Peyer's patch (tissue), 4 donors: ENCODE results near the gene CHRNB4.

Source experiments
- CTCF ChIP-seq, 6 experiments: fragments of 450-650 bp in 4 of 6; fragments of 200-600 bp in 2 of 6; sonication (generic) in 1 of 6; IDR thresholded peaks; one replicate each; pipeline ENCODE4 v1.5.1; 2017 to 2019; ENCODE audit warnings: antibody characterized with exemption in 6 of 6, mild to moderate bottlenecking in 3 of 6, moderate library complexity in 1 of 6
- POLR2A ChIP-seq, 2 donors: fragments of 450-650 bp; IDR thresholded peaks; one replicate each; pipeline ENCODE4 v1.5.1; 2017; ENCODE audit warnings: antibody characterized with exemption in 2 of 2, mild to moderate bottlenecking in 2 of 2, moderate library complexity in 2 of 2

- TF ChIP-seq CTCF (IDR thresholded peaks at IDR 0.05): no peak
- no peak for TF ChIP-seq POLR2A (IDR thresholded peaks at IDR 0.05)
These were observed 11.1 kb upstream of the CHRNB4 start for GRCh38 chr15:78651930-78652615.
